Lung (tissue), 12 donors: ENCODE measurements around the gene EPS8. TPM values are rescaled to one million over a fixed set of nuclear protein-coding genes. Genes with fewer than 3 reads are reported as not detected.
"Not testable (repeated sequence)": the region's sequence is repeated elsewhere in the genome, so short reads cannot be mapped to it uniquely, and the experiment has no call there.

ENCODE experiments used
- ATAC-seq: fragments of 200-7000 bp; cut with Tn5 transposase; one replicate; pipeline ENCODE4 v1.9.1; 2020; ENCODE audit warnings: moderate number of reproducible peaks; ENCODE audit not compliant: insufficient read depth, low FRiP score
- DNase-seq, 3 donors: peaks; one replicate each; pipeline ENCODE4 v3.0.0-alpha.2; 2013 to 2017
- H3K27ac ChIP-seq, 2 donors: one replicate each; pipeline ENCODE4 v1.5.1; 2013; ENCODE audit warnings: mild to moderate bottlenecking in 2 of 2, moderate library complexity in 2 of 2, control low read depth in 1 of 2, inconsistent platforms in 1 of 2, low read depth in 1 of 2, low read length in 1 of 2
- H3K27me3 ChIP-seq, 3 donors: one replicate each; pipeline ENCODE4 v1.5.1; 2013; ENCODE audit warnings: low read length in 2 of 3; ENCODE audit not compliant: control insufficient read depth in 3 of 3, insufficient read depth in 3 of 3
- H3K36me3 ChIP-seq, 4 donors: one replicate each; pipeline ENCODE4 v1.5.1; 2013; ENCODE audit warnings: low read length in 4 of 4, mild to moderate bottlenecking in 1 of 4, moderate library complexity in 1 of 4; ENCODE audit not compliant: control insufficient read depth in 4 of 4, insufficient read depth in 4 of 4
- H3K4me1 ChIP-seq, 5 donors: one replicate each; pipeline ENCODE4 v1.5.1; 2013; ENCODE audit warnings: low read length in 5 of 5, mild to moderate bottlenecking in 2 of 5, moderate library complexity in 1 of 5; ENCODE audit not compliant: control insufficient read depth in 5 of 5, insufficient read depth in 5 of 5
- H3K4me3 ChIP-seq: one replicate; pipeline ENCODE4 v1.5.1; 2013; ENCODE audit warnings: mild to moderate bottlenecking, control low read depth, moderate library complexity
- H3K9ac ChIP-seq, 2 donors: one replicate each; pipeline ENCODE4 v1.5.1; 2013; ENCODE audit warnings: low read length in 2 of 2, control low read depth in 1 of 2; ENCODE audit not compliant: insufficient read depth in 1 of 2
- H3K9me3 ChIP-seq, 4 donors: one replicate each; pipeline ENCODE4 v1.5.1; 2013; ENCODE audit warnings: low read length in 3 of 4, mild to moderate bottlenecking in 1 of 4, moderate library complexity in 1 of 4; ENCODE audit not compliant: control insufficient read depth in 4 of 4, insufficient read depth in 3 of 4
- WGBS, 2 donors: extraction: QIAGEN DNeasy Blood & Tissue Kit; methylation state at CpG; one replicate each; pipeline ENCODE4 v1.1.7; 2013; 5-methylcytosine and 5-hydroxymethylcytosine counted together
- polyA plus RNA-seq, 2 donors: library from polyadenylated mRNA; stranded (reverse); fragments of 200-250 nt; gene quantifications; one replicate each; pipeline ENCODE4 v1.2.1, GENCODE V29; 2013
- total RNA-seq, 2 donors: library from RNA; depleted of rRNA in 1 of 2; stranded (reverse); fragments of >200 nt in 1 of 2; gene quantifications; one replicate each; pipeline ENCODE4 v1.2.1, GENCODE V29; 2014 to 2021
- TF ChIP-seq, protein P1 (sequence below): IDR thresholded peaks from 2 replicates; pipeline ENCODE4 v1.5.1; 2012; ENCODE audit warnings: mild to moderate bottlenecking; ENCODE audit errors: control extremely low read depth, extremely low read depth
- donor health status: control.
- donor health status: control.
- donor health status: Bipolar disorder and iron deficiency.
- donor health status: healthy.
- donor health status: DM: yes; HTN: yes; CAD: no.

The EPS8 gene
- total and polyA plus RNA-seq, 4 donors: 30.1 to 153 (median 48.9) TPM

DNA sequence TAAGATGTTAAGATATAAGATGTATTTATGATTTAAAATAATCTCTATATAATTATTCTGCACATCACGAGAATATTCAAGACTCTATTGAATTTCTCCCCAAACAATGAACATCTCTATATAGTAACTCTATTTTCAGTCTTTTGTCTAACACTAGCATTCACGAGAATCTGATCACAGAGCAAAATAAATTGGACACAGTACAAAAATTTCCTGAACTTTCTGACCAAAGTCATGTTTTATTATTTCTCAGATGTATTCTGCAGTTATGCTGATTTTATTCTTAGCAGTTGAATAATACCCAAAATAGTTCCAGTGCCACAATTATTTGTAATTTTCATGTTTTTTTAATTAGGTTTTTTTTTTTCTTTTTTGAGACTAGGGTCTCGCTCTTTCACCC, 19.6 kb downstream of the EPS8 start:
- no peak overlapping the region for H3K4me3 ChIP-seq
- no peaks in the 10 kb centered on the region for H3K36me3 ChIP-seq
- no peak overlapping the region for H3K9ac ChIP-seq
- H3K27ac ChIP-seq: no peak overlapping the region
- H3K4me1 ChIP-seq: no peaks in the 10 kb centered on the region
- H3K9me3 ChIP-seq: no peaks in the 10 kb centered on the region
- DNase-seq (no peak), ATAC-seq (no peak)
- TF ChIP-seq, protein P1, sequence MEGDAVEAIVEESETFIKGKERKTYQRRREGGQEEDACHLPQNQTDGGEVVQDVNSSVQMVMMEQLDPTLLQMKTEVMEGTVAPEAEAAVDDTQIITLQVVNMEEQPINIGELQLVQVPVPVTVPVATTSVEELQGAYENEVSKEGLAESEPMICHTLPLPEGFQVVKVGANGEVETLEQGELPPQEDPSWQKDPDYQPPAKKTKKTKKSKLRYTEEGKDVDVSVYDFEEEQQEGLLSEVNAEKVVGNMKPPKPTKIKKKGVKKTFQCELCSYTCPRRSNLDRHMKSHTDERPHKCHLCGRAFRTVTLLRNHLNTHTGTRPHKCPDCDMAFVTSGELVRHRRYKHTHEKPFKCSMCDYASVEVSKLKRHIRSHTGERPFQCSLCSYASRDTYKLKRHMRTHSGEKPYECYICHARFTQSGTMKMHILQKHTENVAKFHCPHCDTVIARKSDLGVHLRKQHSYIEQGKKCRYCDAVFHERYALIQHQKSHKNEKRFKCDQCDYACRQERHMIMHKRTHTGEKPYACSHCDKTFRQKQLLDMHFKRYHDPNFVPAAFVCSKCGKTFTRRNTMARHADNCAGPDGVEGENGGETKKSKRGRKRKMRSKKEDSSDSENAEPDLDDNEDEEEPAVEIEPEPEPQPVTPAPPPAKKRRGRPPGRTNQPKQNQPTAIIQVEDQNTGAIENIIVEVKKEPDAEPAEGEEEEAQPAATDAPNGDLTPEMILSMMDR: no peak
- 82 to 92% methylated on average over 3 of the region's 3 CpGs for WGBS, 2 donors
- peaks cover 0 to 4% (median 0%) of the 10 kb centered on the region in 3 donors for H3K27me3 ChIP-seq

DNA sequence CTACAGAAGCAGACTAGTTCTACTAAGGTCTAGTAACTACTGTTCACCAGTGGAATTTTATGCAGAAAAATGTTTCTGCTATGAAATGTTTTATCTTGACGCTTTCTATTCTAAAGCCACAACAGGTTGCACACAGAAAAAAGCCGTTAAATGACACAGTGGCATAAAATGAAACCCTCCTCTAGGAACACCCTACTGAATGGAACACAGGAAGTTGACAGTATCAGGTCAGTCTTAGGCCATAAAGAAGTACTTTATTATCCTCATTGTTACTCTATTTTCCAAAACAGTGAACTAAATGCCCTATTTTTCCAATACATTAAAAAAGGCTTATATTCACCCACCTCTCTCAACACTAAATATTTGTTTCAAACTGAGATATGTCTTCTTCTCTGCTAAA, 21.9 kb downstream of the EPS8 start:
- no peaks in the 10 kb centered on the region for H3K36me3 ChIP-seq
- no peak overlapping the region for H3K27ac ChIP-seq
- 78 to 90% methylated on average over 2 of the region's 2 CpGs for WGBS, 2 donors
- DNase-seq (no peak), ATAC-seq (no peak)
- no peaks in the 10 kb centered on the region for H3K27me3 ChIP-seq
- no peaks in the 10 kb centered on the region for H3K4me1 ChIP-seq
- H3K9me3 ChIP-seq: no peaks in the 10 kb centered on the region
- TF ChIP-seq, protein P1: no peak
- H3K9ac ChIP-seq: no peak overlapping the region
- no peak overlapping the region for H3K4me3 ChIP-seq

DNA sequence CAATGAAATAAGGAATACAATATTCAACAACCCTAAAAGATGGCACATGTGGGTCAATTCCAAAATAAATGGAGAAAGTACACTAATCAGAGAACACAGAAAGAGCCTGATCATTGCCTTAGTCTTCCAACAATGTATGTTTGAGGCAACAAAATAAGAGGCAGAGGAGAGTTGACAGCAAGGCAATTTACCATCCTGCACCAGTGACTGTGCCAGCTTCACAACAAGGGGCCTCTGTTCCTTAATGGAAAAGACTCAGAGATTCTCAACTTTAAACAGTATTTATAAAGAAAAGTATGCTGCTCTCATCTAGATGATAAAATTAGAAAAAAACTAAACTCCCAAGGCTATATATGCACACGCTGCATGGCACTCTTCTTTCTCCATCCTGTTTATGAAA, 25.9 kb downstream of the EPS8 start:
- no peak overlapping the region for H3K4me3 ChIP-seq
- no peaks in the 10 kb centered on the region for H3K9me3 ChIP-seq
- DNase-seq (no peak), ATAC-seq (no peak)
- TF ChIP-seq, protein P1: no peak
- no peaks in the 10 kb centered on the region for H3K36me3 ChIP-seq
- no peak overlapping the region for H3K9ac ChIP-seq
- H3K27me3 ChIP-seq: no peaks in the 10 kb centered on the region
- 87 to 94% methylated on average over 1 of the region's 1 CpG for WGBS, 2 donors
- H3K27ac ChIP-seq: no peak overlapping the region
- H3K4me1 ChIP-seq: no peaks in the 10 kb centered on the region

DNA sequence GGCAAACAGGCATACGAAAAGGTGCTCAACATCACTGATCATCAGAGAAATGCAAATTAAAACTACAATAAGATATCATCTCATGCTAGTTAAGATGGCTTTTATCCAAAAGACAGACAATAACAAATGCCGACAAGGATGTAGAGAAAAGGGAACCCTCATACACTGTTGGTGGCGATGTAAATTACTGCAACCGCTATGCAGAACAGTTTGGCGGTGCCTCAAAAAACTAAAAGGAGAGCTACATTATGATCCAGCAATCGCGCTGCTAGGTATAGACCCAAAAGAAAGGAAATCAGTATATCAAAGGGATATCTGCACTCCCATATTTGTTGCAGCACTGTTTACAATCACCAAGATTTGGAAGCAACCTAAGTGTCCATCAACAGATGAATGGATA, 27.0 kb downstream of the EPS8 start:
- H3K27ac ChIP-seq, H3K4me1 ChIP-seq, H3K4me3 ChIP-seq, DNase-seq, H3K9me3 ChIP-seq, H3K36me3 ChIP-seq, H3K9ac ChIP-seq, H3K27me3 ChIP-seq, ATAC-seq: not testable (repeated sequence)
- WGBS, 2 donors: 94 to 96% methylated on average over 7 of the region's 7 CpGs
